Vagina (tissue), 2 donors: ENCODE results near the gene RNF208.

Source experiments
- CTCF ChIP-seq, 3 experiments: fragments of 450-650 bp in 2 of 3; fragments of 200-600 bp in 1 of 3; sonication (generic) in 1 of 3; IDR thresholded peaks; one replicate each; pipeline ENCODE4 v1.5.1; 2017 to 2019; ENCODE audit warnings: antibody characterized with exemption in 3 of 3, mild to moderate bottlenecking in 2 of 3, moderate library complexity in 2 of 3
- POLR2A ChIP-seq, 2 donors: fragments of 450-650 bp; IDR thresholded peaks; one replicate each; pipeline ENCODE4 v1.6.1; 2017; ENCODE audit warnings: antibody characterized with exemption in 2 of 2, mild to moderate bottlenecking in 2 of 2, moderate library complexity in 2 of 2

GRCh38 chr9:137234758-137235423 is 12.9 kb upstream of the RNF208 start:
- TF ChIP-seq CTCF (IDR thresholded peaks at IDR 0.05) (no peak), POLR2A (IDR thresholded peaks at IDR 0.05) (no peak)
